IMR-90 (cell line): ENCODE measurements around the gene SMOC1. TPM values are rescaled to one million over a fixed set of nuclear protein-coding genes. Genes with fewer than 3 reads are reported as not detected.

Source experiments
- ATAC-seq: fragments of 200-7000 bp; cut with Tn5 transposase; 2 replicates; pipeline ENCODE4 v1.9.1; 2020; ENCODE audit warnings: low read depth, mild to moderate bottlenecking, moderate library complexity
- BruUV-seq: library from RNA; stranded (reverse); fragments of 400-500 nt; replicated peaks from 2 replicates; lab custom pipeline; 2021; lab: Mats Ljungman, UMichigan
- CTCF ChIA-PET: fragments of 300-600 bp; formaldehyde crosslinking; extraction: SDS; loops from one replicate; lab custom pipeline; 2021; ENCODE audit warnings: antibody characterized with exemption; lab: Yijun Ruan, JAX
- POLR2A ChIA-PET: fragments of 300-600 bp; sonication (Branson Sonifier 250); formaldehyde crosslinking; loops from one replicate; lab custom pipeline; 2022; ENCODE audit warnings: antibody characterized with exemption; ENCODE audit not compliant: unreplicated experiment; lab: Charles Lee
- DNase-seq: peaks from one replicate; pipeline ENCODE4 v3.0.0; 2013
- H2AFZ ChIP-seq: replicated peaks from 2 replicates; pipeline ENCODE3; 2013; ENCODE audit warnings: low read length, mild to moderate bottlenecking; ENCODE audit not compliant: poor library complexity
- H2AK5ac ChIP-seq: 2 replicates; pipeline ENCODE4 v1.6.1; 2013; ENCODE audit warnings: low read depth, low read length, inconsistent platforms
- H2AK9ac ChIP-seq: replicated peaks from 2 replicates; pipeline ENCODE3; 2013; ENCODE audit warnings: mild to moderate bottlenecking, low read depth, low read length, moderate library complexity; ENCODE audit not compliant: poor library complexity
- H2BK120ac ChIP-seq: 2 replicates; pipeline ENCODE4 v1.6.1; 2013; ENCODE audit warnings: low read depth, low read length, inconsistent platforms
- H2BK15ac ChIP-seq: 3 replicates; pipeline ENCODE4 v1.6.1; 2013; ENCODE audit warnings: low read depth, low read length, inconsistent platforms
- H2BK20ac ChIP-seq: 2 replicates; pipeline ENCODE4 v1.6.1; 2013; ENCODE audit warnings: low read depth, mild to moderate bottlenecking, inconsistent platforms, low read length, moderate library complexity
- H2BK5ac ChIP-seq: 2 replicates; pipeline ENCODE4 v1.6.1; 2013; ENCODE audit warnings: mild to moderate bottlenecking, low read depth, low read length, inconsistent platforms; ENCODE audit not compliant: poor library complexity, severe bottlenecking
- H3K14ac ChIP-seq: replicated peaks from 2 replicates; pipeline ENCODE4 v1.6.1; 2013; ENCODE audit warnings: low read depth, low read length, inconsistent platforms
- H3K18ac ChIP-seq: 2 replicates; pipeline ENCODE4 v1.6.1; 2013; ENCODE audit warnings: low read depth, low read length, control low read depth
- H3K23ac ChIP-seq: 2 replicates; pipeline ENCODE4 v1.6.1; 2013; ENCODE audit warnings: low read depth, low read length, inconsistent platforms
- H3K27ac ChIP-seq: 2 replicates; pipeline ENCODE4 v1.5.1; 2013; ENCODE audit warnings: mild to moderate bottlenecking, control low read depth, low read length; ENCODE audit not compliant: insufficient read depth
- H3K27me3 ChIP-seq: 2 replicates; pipeline ENCODE4 v1.6.1; 2013; ENCODE audit warnings: low read length; ENCODE audit not compliant: control insufficient read depth, insufficient read depth
- H3K36me3 ChIP-seq: 2 replicates; pipeline ENCODE4 v1.6.1; 2013; ENCODE audit warnings: low read length, mixed read lengths; ENCODE audit not compliant: control insufficient read depth, insufficient read depth
- H3K4ac ChIP-seq: 2 replicates; pipeline ENCODE4 v1.6.1; 2013; ENCODE audit warnings: low read depth, low read length, inconsistent platforms
- H3K4me1 ChIP-seq: 2 replicates; pipeline ENCODE4 v1.6.1; 2013; ENCODE audit warnings: low read length, mixed read lengths; ENCODE audit not compliant: control insufficient read depth, insufficient read depth
- H3K4me2 ChIP-seq: 2 replicates; pipeline ENCODE4 v1.6.1; 2013; ENCODE audit warnings: low read depth, mild to moderate bottlenecking, control low read depth, low read length, moderate library complexity
- H3K4me3 ChIP-seq: 2 replicates; pipeline ENCODE4 v1.5.1; 2013; ENCODE audit warnings: low read depth, mild to moderate bottlenecking, control low read depth, low read length, moderate library complexity; ENCODE audit not compliant: insufficient read depth
- H3K56ac ChIP-seq: 2 replicates; pipeline ENCODE4 v1.6.1; 2013; ENCODE audit warnings: low read length, inconsistent platforms; ENCODE audit not compliant: insufficient read depth; ENCODE audit errors: extremely low read depth
- H3K79me1 ChIP-seq, 2 experiments: 2 replicates each; pipeline ENCODE4 v1.6.1; 2013; ENCODE audit warnings: low read length in 2 of 2, inconsistent platforms in 1 of 2, low read depth in 1 of 2
- H3K9ac ChIP-seq: 2 replicates; pipeline ENCODE4 v1.6.1; 2013; ENCODE audit warnings: low read depth, low read length, control low read depth
- H3K9me1 ChIP-seq: 2 replicates; pipeline ENCODE4 v1.6.1; 2013; ENCODE audit warnings: low read length, inconsistent platforms; ENCODE audit not compliant: insufficient read depth
- H3K9me3 ChIP-seq: 2 replicates; pipeline ENCODE4 v1.6.1; 2013; ENCODE audit warnings: low read length; ENCODE audit not compliant: control insufficient read depth, insufficient read depth
- H4K20me1 ChIP-seq: 2 replicates; pipeline ENCODE4 v1.6.1; 2013; ENCODE audit warnings: low read length, inconsistent platforms; ENCODE audit not compliant: insufficient read depth
- H4K5ac ChIP-seq: 2 replicates; pipeline ENCODE4 v1.6.1; 2013; ENCODE audit warnings: mild to moderate bottlenecking, low read depth, low read length, control low read depth
- H4K8ac ChIP-seq, 2 experiments: 2 replicates each; pipeline ENCODE4 v1.6.1; 2013; ENCODE audit warnings: low read depth in 2 of 2, low read length in 2 of 2, control low read depth in 1 of 2, inconsistent platforms in 1 of 2
- H4K91ac ChIP-seq: 2 replicates; pipeline ENCODE4 v1.6.1; 2013; ENCODE audit warnings: low read depth, low read length, inconsistent platforms; ENCODE audit not compliant: insufficient read depth
- CHD1 ChIP-seq: IDR thresholded peaks from 2 replicates; pipeline ENCODE4 v1.6.1; 2012; ENCODE audit warnings: low read depth, low read length, improper control_type of control experiment
- MAFK ChIP-seq: IDR thresholded peaks from 2 replicates; pipeline ENCODE4 v1.6.1; 2012; ENCODE audit warnings: low read depth, low read length, improper control_type of control experiment
- RFX5 ChIP-seq: IDR thresholded peaks from 2 replicates; pipeline ENCODE4 v1.8.0; 2012; ENCODE audit warnings: low read depth, mild to moderate bottlenecking, low read length, moderate library complexity
- WGBS, 2 experiments: methylation state at CpG; one replicate each; pipeline versions ENCODE4 v1.1.5 to v1.1.7; 2013; ENCODE audit warnings: missing lambda C conversion rate in 2 of 2; ENCODE audit not compliant: insufficient read length in 1 of 2; ENCODE audit errors: extremely low coverage in 2 of 2; 5-methylcytosine and 5-hydroxymethylcytosine counted together
- dilution Hi-C: fragments of 300-500 bp; cut with HindIII; formaldehyde crosslinking; loops from one replicate; pipeline ENCODE4 v1.14.3; 2018; ENCODE audit warnings: low sequenced_read_pairs; ENCODE audit not compliant: unreplicated experiment
- in situ Hi-C: fragments of 300-500 bp; cut with MboI; formaldehyde crosslinking; loops from 3 replicates; pipeline ENCODE4 v1.14.3; 2019; ENCODE audit warnings: low sequenced_read_pairs, inconsistent platforms, mixed read lengths
- intact Hi-C: fragments of 100-400 bp; cut with micrococcal nuclease; formaldehyde crosslinking; loops from 2 replicates; pipeline ENCODE4 v1.10.0; 2022
- polyA plus RNA-seq, 3 experiments: library from polyadenylated mRNA; depleted of rRNA; stranded (reverse); fragments of >200 nt; gene quantifications; 2 replicates each; pipeline ENCODE4 v1.2.3, GENCODE V29; 2012; ENCODE audit warnings: low replicate concordance in 1 of 3
- total RNA-seq: library from RNA; depleted of rRNA; stranded (reverse); fragments of >200 nt; gene quantifications from 2 replicates; pipeline ENCODE4 v1.2.3, GENCODE V29; 2012
- TF ChIP-seq, protein P1 (sequence below): fragments of 150-350 bp; IDR thresholded peaks from 2 replicates; pipeline ENCODE4 v1.6.1; 2016; ENCODE audit warnings: low read depth, mild to moderate bottlenecking, low read length, moderate library complexity, borderline replicate concordance

Gene SMOC1
- total and polyA plus RNA-seq, 2 of the 4 experiments (the other 2 are of a cell fraction) = 0.90 to 4.1 TPM

DNA sequence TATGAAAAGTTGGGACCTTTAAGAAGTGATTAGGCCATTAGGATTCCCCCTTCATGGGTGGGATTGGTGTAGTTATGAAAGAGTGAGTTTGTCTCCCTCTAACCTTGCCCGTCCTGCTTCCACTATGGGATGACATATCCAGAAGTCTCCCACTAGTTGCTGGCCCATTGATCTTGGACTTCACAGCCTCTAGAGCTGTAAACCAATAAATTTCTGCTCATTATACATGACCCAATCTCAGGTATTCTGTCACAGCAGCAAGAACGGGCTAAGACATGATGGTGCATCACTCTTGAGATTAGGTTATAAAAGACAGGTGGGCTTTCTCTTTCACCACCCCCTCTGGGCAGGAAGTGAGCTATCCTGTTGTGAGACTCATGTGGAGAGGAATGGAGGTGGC lies 8.6 kb upstream of the SMOC1 start:
- Histone ChIP-seq H3K4ac (no peak overlapping the region), H3K14ac (no peak overlapping the region), H3K27me3 (peaks cover 6% of the 10 kb centered on the region), H3K9me1 (no peaks in the 10 kb centered on the region), H4K8ac (no peak overlapping the region), H3K79me1 (no peaks in the 10 kb centered on the region), H3K36me3 (no peaks in the 10 kb centered on the region), H2BK15ac (no peak overlapping the region), H2BK20ac (no peak overlapping the region), H4K91ac (no peak overlapping the region), H2AFZ (no peak overlapping the region), H2AK5ac (no peak overlapping the region), H2BK5ac (no peak overlapping the region), H3K4me3 (no peak overlapping the region), H3K27ac (no peak overlapping the region), H3K9me3 (peaks cover 6% of the 10 kb centered on the region), H2AK9ac (no peak overlapping the region), H3K4me1 (no peaks in the 10 kb centered on the region), H3K18ac (no peak overlapping the region), H3K4me2 (no peak overlapping the region), H4K20me1 (no peaks in the 10 kb centered on the region), H3K23ac (no peak overlapping the region), H3K9ac (no peak overlapping the region), H4K5ac (no peak overlapping the region), H2BK120ac (no peak overlapping the region), H3K56ac (no peak overlapping the region)
- no CpG with 5 or more reads among the region's 2 CpGs for WGBS, 2 experiments
- intact Hi-C loops (no loop called here), in situ Hi-C loops (no loop called here), dilution Hi-C loops (no loop called here)
- DNase-seq (no peak), ATAC-seq (no peak)
- BruUV-seq = no TSS peak
- no peak for TF ChIP-seq RFX5
- no peak for TF ChIP-seq CHD1
- TF ChIP-seq, protein P1, sequence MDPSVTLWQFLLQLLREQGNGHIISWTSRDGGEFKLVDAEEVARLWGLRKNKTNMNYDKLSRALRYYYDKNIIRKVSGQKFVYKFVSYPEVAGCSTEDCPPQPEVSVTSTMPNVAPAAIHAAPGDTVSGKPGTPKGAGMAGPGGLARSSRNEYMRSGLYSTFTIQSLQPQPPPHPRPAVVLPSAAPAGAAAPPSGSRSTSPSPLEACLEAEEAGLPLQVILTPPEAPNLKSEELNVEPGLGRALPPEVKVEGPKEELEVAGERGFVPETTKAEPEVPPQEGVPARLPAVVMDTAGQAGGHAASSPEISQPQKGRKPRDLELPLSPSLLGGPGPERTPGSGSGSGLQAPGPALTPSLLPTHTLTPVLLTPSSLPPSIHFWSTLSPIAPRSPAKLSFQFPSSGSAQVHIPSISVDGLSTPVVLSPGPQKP = no peak
- no peak for TF ChIP-seq MAFK
- CTCF ChIA-PET = interaction anchor here (0.9 kb wide), 1 partner anchor 157 kb away, joined by 7 read pairs; no protein-coding TSS in a partner anchor
- POLR2A ChIA-PET = no interaction called here
